GM18526 (cell line): ENCODE results near the gene POU2AF2.

Source experiments
- POLR2A ChIP-seq: IDR thresholded peaks from 3 replicates; pipeline ENCODE4 v1.6.1; 2011; ENCODE audit not compliant: insufficient read length; ENCODE audit errors: extremely low read depth

POU2AF2 gene

DNA sequence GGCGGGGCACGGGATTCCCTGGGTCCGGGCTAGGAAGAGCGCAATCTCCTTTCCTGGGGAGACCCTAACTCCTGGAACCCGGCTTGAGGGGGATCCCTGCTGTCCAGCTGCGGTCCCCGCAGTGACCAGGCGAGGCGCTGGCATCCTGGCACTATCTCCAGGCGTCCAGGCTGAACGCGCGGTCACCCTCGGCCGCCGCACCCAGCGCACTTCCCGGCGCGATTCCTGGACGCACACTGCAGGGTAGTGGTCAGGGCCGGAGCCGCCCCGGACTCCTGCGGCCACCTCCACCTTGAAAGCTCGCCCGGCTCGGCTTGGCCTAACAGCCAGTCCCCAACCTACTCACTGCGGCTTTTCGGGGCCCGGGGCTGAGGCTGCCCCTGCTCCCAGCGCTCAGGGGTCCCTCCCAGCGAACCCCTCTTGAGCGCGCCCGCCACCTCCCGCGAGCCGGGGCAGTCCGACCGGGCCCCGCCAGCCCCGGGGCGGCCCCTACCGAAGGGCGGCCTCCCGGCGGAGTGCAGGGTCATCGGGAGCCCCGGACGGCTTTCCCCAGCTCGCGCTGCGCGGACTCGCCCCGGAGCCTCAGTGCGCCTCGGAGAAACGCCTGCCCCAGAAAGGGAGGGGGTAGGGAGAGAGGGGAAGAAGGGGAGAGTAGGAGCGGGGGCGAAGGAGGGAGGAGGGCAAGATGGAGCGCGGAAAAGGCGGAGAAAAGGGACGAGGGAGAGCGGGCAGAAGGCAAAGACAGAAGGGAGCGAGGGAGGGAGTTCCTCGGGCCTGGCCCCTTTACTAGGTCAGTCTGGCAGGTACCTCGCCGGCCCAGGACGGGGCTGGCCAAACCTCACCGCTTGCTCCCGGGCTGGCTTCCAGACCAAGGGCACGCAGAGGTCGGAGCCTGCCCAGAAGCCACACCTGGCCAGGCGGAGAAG lies 53.8 kb downstream of the POU2AF2 start:
- TF ChIP-seq POLR2A, result no peak

DNA sequence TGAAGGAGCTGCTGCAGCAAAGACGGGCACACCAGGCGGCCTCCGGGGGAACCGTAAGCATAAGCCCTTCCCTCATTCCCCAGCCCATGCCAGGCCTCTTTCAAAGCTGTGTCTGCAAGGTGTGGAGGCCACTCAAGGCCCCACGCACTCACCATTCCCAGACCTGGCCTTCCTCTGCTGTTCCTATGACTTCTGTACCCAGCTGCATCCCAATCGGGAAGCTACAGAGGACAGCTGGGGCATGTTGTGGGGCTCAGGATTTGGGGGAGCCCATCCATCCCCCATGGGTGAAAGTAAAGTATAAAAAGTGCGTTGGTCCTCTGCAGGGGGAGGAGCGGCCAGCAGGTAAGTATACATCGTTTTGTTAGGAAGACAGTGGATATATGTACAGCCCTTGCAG lies 55.0 kb downstream of the POU2AF2 start:
- TF ChIP-seq POLR2A, result no peak

DNA sequence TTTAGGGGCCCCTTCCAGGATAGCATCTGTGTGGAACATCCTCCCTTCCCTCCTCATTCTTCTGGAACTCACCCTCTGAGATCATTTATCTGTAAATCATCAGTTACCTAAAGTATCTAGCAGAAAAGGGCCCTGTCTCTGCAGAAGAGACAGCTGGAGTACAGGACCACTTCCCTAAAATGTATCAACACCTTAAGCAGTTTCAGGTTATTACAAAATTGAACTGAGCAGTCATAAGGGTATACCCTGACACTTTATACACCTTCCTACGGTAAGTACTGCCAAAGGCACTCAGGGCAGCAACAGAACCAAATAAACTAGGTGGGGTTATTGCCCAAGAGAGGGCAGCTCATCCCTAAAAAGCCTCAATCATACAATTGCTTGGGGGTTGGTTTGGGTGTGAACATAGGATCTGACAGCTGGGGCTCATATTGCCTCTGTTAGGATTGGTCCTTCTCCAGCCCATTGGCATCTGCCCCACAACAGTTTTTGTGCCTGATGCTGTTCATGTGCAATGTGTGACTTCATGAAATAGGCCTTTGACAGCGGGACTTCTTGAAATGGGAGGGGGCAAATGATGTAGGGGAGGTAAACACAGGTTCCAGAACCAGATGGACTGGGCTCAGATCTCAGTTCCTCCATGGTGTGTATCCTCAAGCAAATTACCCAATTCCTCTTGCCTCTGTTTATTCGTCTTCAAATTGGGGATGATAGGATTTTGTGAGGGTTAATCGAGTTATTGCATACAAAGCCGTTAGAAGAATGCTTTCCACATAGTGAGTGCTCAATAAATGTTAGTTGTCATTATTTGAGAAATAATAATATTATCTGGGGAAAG lies 55.7 kb downstream of the POU2AF2 start:
- no peak for TF ChIP-seq POLR2A

DNA sequence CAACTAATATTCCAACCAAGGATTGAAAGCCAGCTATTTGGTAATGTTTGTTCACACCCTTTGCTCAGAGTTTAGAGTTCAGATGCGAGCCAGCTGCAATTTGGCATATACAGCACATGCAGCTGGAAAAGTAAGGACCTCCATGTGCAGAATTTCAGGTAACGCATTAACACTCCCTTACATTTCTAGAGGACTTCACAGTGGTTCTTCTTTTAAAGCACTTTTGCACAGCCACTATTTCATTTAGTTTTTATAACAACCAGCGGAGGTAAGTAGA lies 56.3 kb downstream of the POU2AF2 start:
- TF ChIP-seq POLR2A, result no peak

DNA sequence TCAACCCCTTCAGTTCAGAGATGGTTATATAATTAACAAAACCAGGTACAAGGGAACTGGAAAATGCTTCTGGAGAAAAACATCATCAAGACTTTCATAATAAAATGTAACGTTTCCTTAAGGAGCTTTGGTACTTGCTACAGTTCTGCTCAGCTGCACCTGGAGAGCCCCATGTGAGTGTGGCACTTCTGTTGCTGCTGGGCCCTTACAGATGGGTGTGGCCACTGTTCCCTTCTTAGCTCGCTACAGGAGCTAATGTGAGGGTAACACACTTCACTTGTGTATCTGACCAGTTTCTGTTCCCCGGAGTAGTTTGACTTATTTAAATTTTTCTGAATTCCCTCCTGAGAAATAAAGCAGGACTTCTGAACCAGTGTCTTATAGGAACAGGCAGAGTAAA lies 56.8 kb downstream of the POU2AF2 start:
- no peak for TF ChIP-seq POLR2A

DNA sequence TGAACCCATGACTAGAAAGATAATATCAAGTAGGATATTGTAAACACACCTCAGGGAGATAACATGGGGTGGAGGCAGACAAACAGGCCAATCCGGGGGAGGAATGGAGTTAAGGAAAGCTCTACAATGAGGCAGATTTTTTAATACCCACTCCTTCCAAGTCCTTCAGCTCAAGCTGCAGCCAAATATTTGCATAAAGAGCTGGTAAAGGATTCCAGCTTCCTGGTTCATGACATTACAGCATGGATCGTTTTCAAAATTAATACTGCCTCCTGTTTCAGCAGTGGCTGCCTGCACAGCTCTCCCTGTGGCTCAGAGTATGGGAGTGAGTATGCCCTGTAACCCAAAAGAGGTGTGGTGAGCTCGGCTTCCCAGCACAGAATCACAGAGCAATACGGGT lies 57.9 kb downstream of the POU2AF2 start:
- no peak for TF ChIP-seq POLR2A

DNA sequence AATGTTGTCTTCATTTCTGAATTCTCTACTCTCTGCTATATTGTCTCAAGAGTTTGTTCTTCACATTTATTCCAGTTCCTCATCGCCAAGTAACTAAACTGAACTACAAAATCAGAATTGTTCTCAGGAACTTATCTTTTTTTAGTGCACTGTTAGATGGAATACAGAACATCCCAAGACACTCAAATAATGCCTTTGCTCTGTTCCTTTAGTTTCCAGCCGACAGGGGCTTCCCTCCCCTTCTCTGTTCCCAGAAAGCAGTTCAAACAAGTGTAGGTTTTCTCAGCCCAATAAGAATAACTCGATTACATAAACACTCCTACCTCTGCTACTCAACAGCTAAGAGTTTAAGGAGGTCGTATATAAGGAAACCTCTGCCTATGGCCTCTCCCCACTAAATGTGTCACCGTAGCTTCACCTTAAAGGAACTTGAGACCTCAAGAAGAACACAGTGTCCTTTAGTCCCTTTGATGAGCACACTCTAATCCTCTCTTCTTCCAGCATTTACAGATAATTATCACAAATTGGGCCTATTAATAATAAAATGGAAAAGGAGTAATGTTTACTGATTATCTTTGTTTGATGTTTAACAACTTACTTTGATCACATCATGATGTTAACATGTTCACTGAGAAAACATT lies 59.8 kb downstream of the POU2AF2 start:
- no peak for TF ChIP-seq POLR2A

DNA sequence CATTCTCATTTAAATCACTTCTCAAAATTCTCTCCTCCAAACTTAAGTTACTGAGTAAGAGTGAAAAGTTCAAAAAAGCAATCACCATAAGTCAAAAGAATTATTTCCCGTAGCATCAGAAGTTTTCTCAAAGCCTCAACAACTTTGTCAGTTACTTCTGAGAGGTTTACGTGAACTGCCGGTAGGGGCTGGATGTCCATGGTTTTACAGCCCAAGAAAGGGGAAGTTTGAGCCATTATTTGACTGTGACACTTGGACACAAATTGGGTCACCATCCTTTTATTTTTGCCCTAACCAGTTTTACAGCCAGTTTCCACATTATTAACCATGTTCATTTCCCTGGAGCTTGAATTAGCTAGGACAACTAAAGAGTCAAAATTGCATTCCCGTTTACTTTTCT lies 60.4 kb downstream of the POU2AF2 start:
- TF ChIP-seq POLR2A, result no peak

DNA sequence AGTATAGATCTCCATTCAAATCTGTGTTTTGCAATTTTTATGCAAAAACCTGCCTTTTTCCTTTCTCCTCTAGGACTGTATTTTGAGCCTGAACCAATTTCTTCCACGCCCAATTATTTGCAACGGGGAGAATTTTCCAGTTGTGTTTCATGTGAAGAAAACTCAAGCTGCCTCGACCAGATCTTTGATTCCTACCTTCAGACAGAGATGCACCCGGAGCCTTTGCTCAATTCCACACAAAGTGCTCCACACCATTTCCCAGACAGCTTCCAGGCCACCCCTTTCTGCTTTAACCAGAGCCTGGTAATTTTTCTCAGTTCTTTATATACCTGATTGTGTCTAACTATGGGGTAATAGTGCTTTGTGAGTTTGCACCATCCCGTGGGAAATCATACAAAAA lies 60.8 kb downstream of the POU2AF2 start:
- TF ChIP-seq POLR2A, result no peak

DNA sequence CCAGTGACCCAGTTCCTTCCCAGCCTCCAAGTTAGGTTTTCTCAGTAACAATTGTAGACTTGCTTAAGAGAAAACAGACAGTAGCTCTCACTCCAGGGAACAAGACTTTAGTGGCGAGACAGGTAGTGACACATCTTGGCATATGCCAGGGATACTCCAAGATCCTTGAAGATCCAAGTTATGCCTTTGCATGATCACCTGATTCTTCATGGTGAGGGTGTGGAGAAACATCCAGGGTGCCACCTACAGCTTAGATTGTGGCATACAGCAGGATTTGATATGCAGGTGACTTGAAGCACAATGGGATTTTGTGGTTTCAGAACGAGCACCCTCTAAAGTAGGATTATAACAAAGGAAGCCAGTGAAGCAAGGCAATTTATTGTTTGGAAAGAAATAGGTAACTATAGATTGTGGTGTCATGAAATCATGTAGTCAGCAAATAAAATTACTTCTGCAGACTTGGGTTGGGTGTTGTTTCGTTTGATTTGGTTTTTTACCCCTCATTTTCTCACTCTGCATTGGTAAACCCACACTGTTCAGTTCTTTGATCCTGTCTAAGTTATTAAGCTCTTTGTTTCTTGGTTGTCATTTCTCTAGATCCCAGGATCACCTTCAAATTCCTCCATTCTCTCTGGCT lies 62.1 kb downstream of the POU2AF2 start:
- no peak for TF ChIP-seq POLR2A

DNA sequence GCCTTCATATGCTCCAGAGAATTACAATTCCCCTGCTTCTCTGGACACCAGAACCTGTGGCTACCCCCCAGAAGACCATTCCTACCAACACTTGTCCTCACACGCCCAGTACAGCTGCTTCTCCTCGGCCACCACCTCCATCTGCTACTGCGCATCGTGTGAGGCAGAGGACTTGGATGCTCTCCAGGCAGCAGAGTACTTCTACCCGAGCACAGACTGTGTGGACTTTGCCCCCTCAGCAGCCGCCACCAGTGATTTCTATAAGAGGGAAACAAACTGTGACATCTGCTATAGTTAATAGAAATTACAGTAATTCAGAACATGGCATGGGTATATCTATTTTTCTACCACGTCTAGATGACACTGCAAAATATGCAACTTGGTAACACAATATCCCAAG lies 62.6 kb downstream of the POU2AF2 start:
- TF ChIP-seq POLR2A, result no peak

DNA sequence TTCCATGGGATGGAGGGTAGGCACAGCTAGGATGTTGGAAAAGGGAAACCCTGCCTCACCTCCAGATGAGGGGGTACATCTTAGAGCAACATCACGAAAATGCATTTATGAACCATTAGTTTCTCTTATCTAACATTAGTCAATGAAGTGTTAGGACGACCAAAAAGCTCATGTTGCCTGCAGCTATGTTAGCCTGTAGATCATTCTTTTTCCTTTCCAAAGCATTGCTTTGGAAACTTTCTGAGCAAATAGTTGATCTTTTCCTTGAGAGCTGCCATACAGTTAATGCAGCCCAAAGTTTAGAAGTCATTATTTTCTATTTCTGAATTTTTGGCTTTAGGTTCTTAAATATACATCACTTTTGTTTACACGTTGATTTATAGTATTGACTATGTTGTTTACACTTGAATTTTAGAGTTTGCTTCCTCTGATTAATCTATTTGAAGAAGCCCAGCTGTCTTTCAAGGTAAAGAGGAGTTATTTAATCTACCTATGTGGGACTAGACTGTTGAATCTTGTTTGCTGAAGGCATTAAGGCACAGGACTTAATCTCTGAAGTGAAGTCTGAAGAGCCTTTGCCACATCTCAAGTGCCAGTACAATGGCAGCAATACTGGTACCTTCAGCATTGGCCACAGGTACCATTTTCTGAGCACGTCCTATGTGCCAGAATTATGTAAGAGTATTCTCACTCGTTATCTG lies 63.8 kb downstream of the POU2AF2 start:
- TF ChIP-seq POLR2A, result no peak

DNA sequence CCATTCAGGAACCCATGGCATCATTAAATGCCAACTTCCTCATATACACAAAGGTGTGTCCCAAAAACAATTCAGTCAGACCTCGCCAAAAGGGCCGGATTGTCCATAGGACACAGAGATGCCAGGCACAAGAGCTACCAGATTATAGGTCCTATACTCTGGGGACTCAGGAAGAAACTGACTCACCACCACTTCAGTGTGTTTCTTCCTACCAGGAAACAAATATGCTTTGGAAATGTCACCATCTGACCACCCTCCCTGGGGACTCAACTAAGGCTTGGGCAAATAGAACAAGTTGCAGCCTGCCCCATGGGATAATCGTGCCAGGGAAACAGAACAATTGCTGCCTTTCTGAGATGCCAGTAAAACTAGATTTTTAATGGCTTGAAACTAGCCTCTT lies 64.6 kb downstream of the POU2AF2 start:
- no peak for TF ChIP-seq POLR2A

DNA sequence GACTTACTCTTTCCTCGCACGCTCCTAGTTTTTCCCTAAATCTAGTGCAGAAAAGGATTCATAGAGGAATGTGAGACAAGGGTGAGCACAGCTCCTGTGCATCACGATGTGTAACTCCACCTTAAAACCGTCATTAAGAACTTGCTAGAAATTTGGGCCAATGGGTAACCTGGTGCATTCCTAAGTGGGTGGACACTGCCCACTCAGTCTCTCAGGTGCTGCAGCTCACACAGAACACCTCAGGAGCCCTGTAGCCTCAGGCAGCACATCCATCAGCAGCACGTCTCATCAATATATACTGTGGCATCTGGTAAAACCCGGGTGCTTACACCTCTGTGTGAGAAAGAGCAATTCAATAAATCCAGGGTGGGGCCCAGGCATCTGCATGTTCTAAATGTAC lies 65.2 kb downstream of the POU2AF2 start:
- TF ChIP-seq POLR2A, result no peak

DNA sequence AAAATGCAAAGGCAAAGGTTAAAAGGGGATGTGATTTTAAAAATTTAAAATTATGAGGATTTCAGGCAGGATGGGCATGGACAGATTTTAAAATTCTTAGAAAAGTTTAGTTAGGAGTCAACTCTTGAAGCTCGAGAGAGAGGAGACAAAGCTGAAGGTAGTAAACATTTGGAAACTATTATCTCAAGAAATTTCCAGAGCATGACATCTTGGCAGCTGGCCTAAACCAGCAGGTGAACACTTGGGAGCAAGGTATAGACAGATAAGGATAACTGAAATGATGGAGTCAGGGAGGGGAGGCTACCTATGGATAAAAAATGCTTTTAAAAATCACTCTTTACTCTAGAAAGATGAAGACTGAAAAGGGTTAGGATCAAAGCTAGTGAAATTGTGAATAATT lies 66.6 kb downstream of the POU2AF2 start:
- TF ChIP-seq POLR2A, result no peak
